HG02884 (cell line): ENCODE data around the gene PRKN.
"Not testable (repeated sequence)": the region's sequence is repeated elsewhere in the genome, so short reads cannot be mapped to it uniquely, and the experiment has no call there.

Experiments used
- ATAC-seq: cut with Tn5 transposase; IDR thresholded peaks from one replicate; pipeline ENCODE4 v1.9.1; 2021; ENCODE audit warnings: mild to moderate bottlenecking, moderate library complexity; ENCODE audit not compliant: unreplicated experiment

The PRKN gene

DNA sequence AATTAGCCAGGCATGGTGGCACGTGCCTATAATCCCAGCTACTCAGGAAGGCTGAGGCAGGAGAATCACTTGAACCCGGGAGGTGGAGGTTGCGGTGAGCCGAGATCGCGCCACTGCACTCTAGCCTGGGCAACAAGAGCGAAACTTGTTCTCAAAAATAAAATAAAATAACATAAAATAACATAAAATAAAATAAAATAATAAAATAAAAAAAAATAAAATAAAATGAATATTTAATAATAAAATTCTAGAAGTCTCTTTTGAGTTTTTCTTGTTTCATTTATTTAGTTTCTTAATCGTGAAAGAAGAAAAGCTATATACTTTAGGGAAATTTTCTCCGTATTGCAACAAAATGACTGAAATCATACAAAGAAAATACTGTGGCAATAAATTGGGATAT, 841.0 kb downstream of the PRKN start:
- ATAC-seq: not testable (repeated sequence)

DNA sequence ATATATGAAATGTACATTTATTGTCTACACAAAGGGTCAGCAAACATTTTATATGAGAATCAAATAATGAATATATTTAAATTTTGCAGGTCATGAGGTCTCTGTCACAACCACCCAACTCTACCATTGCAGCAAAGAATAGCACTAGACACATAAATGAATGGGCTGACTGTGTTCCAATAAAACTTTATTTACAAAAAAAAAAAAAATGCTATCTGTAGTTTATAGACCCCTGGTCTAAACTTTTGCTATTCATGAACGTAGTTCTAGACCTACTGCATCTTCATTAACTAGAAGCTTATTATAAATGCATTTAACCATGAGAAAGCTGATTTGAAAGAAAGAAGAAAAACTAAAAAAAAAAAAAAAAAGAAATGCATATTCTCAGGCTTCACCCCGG, 842.8 kb downstream of the PRKN start:
- no peak for ATAC-seq

DNA sequence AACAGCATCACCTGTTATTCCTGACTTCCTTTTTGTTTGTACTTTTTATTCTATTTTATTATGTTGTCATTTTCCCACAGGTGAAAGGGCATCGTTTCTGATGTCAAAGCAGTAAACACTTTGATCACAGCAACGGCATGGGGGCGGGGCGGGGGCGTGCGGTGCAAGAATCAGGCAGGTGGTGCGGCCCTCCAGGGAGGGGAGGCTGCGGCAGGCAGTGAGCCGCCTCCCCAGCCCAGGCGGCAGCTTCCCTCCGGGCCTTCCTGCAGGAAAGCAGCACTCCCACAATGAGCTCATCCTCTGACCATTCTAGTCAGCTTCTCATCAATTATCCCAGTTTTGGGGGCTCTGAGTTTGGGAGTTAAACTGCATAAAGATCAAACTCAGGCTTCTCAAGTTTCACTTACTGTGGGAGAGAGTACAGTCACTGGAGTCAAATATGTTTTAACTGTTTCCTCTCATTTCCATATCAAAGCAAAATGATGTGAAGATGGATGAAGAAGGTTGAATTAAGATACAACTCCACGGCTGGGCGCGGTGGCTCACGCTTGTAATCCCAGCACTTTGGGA, 845.3 kb downstream of the PRKN start:
- ATAC-seq: no peak

GRCh38 chr6:161880056-161880455, 847.5 kb downstream of the PRKN start:
- ATAC-seq: no peak

GRCh38 chr6:161876231-161876630, 851.3 kb downstream of the PRKN start:
- no peak for ATAC-seq

DNA sequence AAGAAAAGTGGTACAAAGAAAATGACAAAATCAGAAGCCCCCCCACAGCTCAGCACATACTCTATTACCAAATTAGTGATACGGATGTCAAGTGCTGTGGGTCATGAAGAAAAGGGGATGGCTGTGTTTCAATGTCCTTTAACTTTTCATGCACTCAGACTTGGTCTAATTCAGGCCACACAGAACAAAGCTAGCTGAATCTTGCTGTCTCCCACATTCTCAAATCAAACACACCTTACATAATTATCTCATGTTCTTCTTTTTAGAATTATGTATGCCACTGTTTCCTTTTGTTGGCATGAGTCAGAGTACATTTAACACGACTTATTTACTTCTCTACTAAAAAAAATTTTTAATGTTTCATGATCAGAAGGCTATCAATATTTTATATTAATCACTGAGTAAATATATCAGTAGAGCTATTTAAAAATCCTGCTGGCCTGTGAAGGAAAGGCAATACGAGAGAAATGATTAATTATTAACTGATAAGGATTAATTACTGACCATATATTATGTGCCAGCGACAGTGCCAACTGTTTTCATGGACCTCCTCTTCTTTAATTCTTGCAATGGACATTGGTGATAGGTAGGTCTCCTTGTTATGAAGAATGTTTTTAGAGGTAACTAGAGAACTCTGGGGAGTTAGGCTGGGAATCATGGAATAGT, 857.2 kb downstream of the PRKN start:
- no peak for ATAC-seq

DNA sequence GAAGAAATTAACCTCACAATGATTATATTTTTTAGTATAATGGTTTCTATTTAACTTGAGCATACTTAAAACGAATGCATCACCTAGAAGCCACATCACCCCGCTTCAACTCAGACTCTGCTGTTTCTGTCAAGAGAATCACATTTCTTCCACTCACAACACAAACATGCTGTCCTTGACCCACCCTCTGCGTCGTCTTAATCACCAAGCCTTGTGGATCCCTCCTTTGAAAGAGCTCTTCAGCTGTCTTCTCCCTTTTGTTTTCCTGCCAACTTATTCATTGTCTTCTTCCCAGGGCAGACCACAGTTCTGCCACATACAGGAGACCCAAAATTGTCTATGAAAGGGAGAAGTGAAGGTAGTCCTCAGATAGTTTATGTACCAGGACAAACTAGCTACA, 858.1 kb downstream of the PRKN start:
- ATAC-seq: no peak

GRCh38 chr6:161866570-161866969, 861.0 kb downstream of the PRKN start:
- no peak for ATAC-seq

- not testable (repeated sequence) for ATAC-seq
These were observed 866.5 kb downstream of the PRKN start for GRCh38 chr6:161861061-161861460.

DNA sequence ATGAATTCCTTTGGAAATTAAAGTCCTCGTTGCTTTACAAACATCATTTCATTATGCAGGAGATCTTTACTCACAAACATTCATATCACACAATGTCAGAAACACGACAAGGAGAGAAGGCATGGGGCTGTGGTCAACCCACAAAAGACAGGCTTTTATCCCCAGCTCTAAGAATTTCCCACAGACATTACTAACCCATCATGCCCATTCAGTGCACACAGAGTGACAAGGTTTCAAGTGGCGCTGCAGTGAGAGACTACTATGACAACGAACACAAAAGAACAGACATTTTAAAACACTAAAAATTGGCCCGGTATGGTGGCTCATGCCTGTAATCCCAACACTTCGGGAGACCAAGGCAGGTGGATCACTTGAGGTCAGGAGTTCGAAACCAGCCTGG, 873.9 kb downstream of the PRKN start:
- ATAC-seq: no peak

GRCh38 chr6:161851486-161851885, 876.1 kb downstream of the PRKN start:
- ATAC-seq: not testable (repeated sequence)

- ATAC-seq: no peak
These were observed 877.0 kb downstream of the PRKN start for GRCh38 chr6:161850562-161850961.

- no peak for ATAC-seq
These were observed 879.9 kb downstream of the PRKN start for GRCh38 chr6:161847628-161848027.

- no peak for ATAC-seq
These were observed 882.8 kb downstream of the PRKN start for GRCh38 chr6:161844804-161845203.

- ATAC-seq: no peak
These were observed 884.5 kb downstream of the PRKN start for GRCh38 chr6:161843066-161843465.

- ATAC-seq: no peak
These were observed 887.2 kb downstream of the PRKN start for GRCh38 chr6:161840380-161840779.

GRCh38 chr6:161838306-161839035, 889.1 kb downstream of the PRKN start:
- ATAC-seq: no peak

DNA sequence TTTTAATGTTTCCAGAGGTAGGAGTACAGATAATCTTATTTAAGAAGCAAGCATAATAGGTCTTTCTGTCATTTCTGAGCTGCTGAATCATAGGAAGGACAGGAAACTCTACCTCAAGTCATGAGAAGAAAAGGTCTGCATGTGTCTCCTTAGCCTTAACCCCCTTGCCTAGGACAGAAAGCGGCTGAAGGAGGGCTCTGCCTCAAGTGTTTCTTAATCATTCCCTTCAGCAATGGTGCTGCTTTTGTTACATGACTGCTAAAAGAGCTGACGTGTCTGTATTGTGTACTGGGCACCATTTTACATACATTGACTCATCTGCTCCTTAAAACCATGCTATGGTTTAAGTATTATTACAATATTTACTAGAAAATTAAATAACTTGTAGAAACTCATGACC, 889.7 kb downstream of the PRKN start:
- ATAC-seq: no peak

DNA sequence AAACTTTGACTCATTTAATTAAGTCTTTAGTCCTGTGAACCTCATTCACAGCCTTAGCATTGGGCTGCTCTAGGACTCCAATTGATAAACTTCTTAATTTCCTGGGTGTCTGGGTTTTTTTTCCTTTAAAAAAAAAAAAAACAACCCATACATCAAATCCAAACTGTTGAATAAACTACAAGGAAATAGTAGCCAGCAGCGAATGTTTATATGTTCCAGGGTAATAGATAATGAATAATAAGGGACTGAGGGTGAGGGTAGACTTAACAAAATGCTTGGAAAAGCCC, 890.2 kb downstream of the PRKN start:
- no peak for ATAC-seq

DNA sequence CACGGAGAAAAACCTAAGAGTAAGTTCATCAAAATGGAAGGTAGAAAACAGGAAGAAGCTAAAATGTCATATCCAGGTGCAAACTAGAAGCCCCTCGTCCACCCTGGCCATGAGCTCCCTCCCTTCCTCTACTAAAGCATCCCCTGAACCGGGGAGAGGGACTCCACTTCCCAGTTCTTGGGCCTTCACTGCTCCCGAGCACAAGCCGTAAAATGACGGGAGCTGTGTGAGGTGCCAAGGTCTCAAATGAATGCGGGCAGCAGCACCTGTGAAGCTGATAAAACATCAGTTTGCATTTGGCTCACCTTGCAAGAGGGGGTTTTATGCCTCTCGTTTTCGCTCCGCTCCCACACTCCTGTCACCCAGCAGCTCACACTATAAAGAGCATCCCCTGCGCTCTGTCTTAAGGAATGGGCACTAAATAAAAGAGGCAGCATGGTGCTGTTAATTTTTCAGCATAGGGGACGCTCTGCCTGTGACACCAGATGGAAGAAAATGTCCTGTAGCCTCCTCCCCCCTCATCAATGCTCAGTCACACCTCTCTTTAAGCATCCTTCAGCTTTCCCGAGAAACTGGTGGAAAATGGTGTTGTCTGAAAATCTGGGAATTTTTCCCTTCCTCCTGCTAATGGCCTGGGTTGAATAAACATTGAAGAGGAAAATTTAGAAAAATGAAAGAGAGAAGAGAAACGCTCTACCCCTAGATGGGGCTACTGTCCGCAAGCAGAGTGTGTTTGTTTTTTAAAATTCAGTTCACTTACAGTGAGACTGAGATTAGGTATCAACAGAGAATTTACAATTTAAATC, 890.7 kb downstream of the PRKN start:
- ATAC-seq: no peak

GRCh38 chr6:161835500-161836215, 891.9 kb downstream of the PRKN start:
- ATAC-seq: no peak
